ENCODE measurements around the gene HPN. TPM values are rescaled to one million over a fixed set of nuclear protein-coding genes. Genes with fewer than 3 reads are reported as not detected.

HPN gene
- polyA plus RNA-seq, 1 experiment = not detected

- no peak overlapping the region for H3K27ac ChIP-seq (ENCODE audit: low read depth, low read length)
- POLR2A ChIA-PET = no interaction called here
- no peaks in the 10 kb centered on the region for H3K9me3 ChIP-seq (ENCODE audit: control insufficient read depth, insufficient read depth, low read length)
- no peak overlapping the region for H3K4me3 ChIP-seq (ENCODE audit: low read depth, low read length)
- DNase-seq (ENCODE audit: low read depth, low spot score) = no peak
- no peak for TF ChIP-seq CTCF (IDR thresholded peaks at IDR 0.05; ENCODE audit: low read depth, low read length)
- CTCF ChIA-PET = interaction anchor here (0.6 to 0.7 kb wide), 2 partner anchors 66 to 1582 kb away, joined by 3 to 4 read pairs; no protein-coding TSS in a partner anchor
- peaks cover 2% of the 10 kb centered on the region for H3K27me3 ChIP-seq (ENCODE audit: control insufficient read depth, insufficient read depth, low read length)
Observed at GRCh38 chr19:35038623-35039512, 2.7 kb upstream of the HPN start.

- CTCF ChIA-PET = no interaction called here
- no peak for TF ChIP-seq CTCF (IDR thresholded peaks at IDR 0.05; ENCODE audit: low read depth, low read length)
- Histone ChIP-seq H3K4me3 (ENCODE audit: low read depth, low read length) (no peak overlapping the region), H3K27ac (ENCODE audit: low read depth, low read length) (no peak overlapping the region), H3K9me3 (ENCODE audit: control insufficient read depth, insufficient read depth, low read length) (no peaks in the 10 kb centered on the region), H3K27me3 (ENCODE audit: control insufficient read depth, insufficient read depth, low read length) (peaks cover 2% of the 10 kb centered on the region)
- no peak for DNase-seq (ENCODE audit: low read depth, low spot score)
- POLR2A ChIA-PET = no interaction called here
Observed at GRCh38 chr19:35039881-35040825, 1.4 kb upstream of the HPN start.

- Histone ChIP-seq H3K27me3 (ENCODE audit: control insufficient read depth, insufficient read depth, low read length) (peaks cover 2% of the 10 kb centered on the region), H3K9me3 (ENCODE audit: control insufficient read depth, insufficient read depth, low read length) (no peaks in the 10 kb centered on the region), H3K27ac (ENCODE audit: low read depth, low read length) (no peak overlapping the region), H3K4me3 (ENCODE audit: low read depth, low read length) (no peak overlapping the region)
- TF ChIP-seq CTCF (IDR thresholded peaks at IDR 0.05; ENCODE audit: low read depth, low read length) = no peak
- DNase-seq (ENCODE audit: low read depth, low spot score) = no peak
- CTCF ChIA-PET = no interaction called here
- POLR2A ChIA-PET = no interaction called here
Observed at GRCh38 chr19:35040826-35041547, 534 bp upstream of the HPN start.

GRCh38 chr19:35042056-35042730, 672 bp downstream of the HPN start:
- H3K4me3 ChIP-seq (ENCODE audit: low read depth, low read length) = no peak overlapping the region
- H3K27me3 ChIP-seq (ENCODE audit: control insufficient read depth, insufficient read depth, low read length) = peaks cover 2% of the 10 kb centered on the region
- CTCF ChIA-PET = interaction anchor here (2.5 kb wide), 1 partner anchor 25 kb away, joined by 23 read pairs; no protein-coding TSS in a partner anchor
- no peak for DNase-seq (ENCODE audit: low read depth, low spot score)
- H3K27ac ChIP-seq (ENCODE audit: low read depth, low read length) = no peak overlapping the region
- no peaks in the 10 kb centered on the region for H3K9me3 ChIP-seq (ENCODE audit: control insufficient read depth, insufficient read depth, low read length)
- POLR2A ChIA-PET = no interaction called here
- no peak for TF ChIP-seq CTCF (IDR thresholded peaks at IDR 0.05; ENCODE audit: low read depth, low read length)
